A549 treated with AZD2906 at 1 μM for 4 hours (cell line): ENCODE measurements around the gene NOL7. TPM values are rescaled to one million over a fixed set of nuclear protein-coding genes. Genes with fewer than 3 reads are reported as not detected.

ENCODE experiments used
- total RNA-seq: library from RNA; stranded (reverse); fragments of 200-300 nt; extraction: Qiagen RNA extraction; gene quantifications from 5 replicates; pipeline ENCODE4 v1.2.3, GENCODE V29; 2022

The NOL7 gene
- total RNA-seq: 66.4 to 71.2 TPM (median 69.3 TPM) in 5 replicates

GRCh38 chr6:13614926-13615791 is at the start of gene NOL7:
NOL7 (plus strand) TSS chr6:13615335; CDS start chr6:13615359, 24 bp downstream.

GRCh38 chr6:13574571-13575376 is 40.4 kb upstream of the NOL7 start, which contains the start of gene SIRT5:
SIRT5 (plus strand) TSS chr6:13574601; CDS start chr6:13584111, 9,510 bp downstream.

Other genes starting within 250 kb of the NOL7 start
- 1.1 to 1.5 TPM (median 1.4 TPM) in 5 replicates for gene GFOD1, start 127.7 kb upstream of the NOL7 start, total RNA-seq
- gene SIRT5, start 40.7 kb upstream of the NOL7 start, total RNA-seq: 3.3 to 4.9 TPM (median 3.6 TPM) in 5 replicates
- gene RANBP9, start 96.5 kb downstream of the NOL7 start, total RNA-seq: 10.9 to 14.6 TPM (median 12.6 TPM) in 5 replicates
- gene MCUR1, start 199.2 kb downstream of the NOL7 start, total RNA-seq: 9.0 to 15.2 TPM (median 13.4 TPM) in 5 replicates